Measurements from ENCODE around the gene DRD4.

Gene DRD4

GRCh38 chr11:618856-619627, 18.0 kb upstream of the DRD4 start:
- no peak for TF ChIP-seq CTCF (IDR thresholded peaks at IDR 0.05; ENCODE audit: low read depth, low read length)
- no peak overlapping the region for H3K4me3 ChIP-seq (ENCODE audit: low read depth, low read length)

GRCh38 chr11:619628-620050, 17.4 kb upstream of the DRD4 start:
- no peak for TF ChIP-seq CTCF (IDR thresholded peaks at IDR 0.05; ENCODE audit: low read depth, low read length)

GRCh38 chr11:620201-620600, 16.9 kb upstream of the DRD4 start:
- no peak for TF ChIP-seq CTCF (IDR thresholded peaks at IDR 0.05; ENCODE audit: low read depth, low read length)
- H3K4me3 ChIP-seq (ENCODE audit: low read depth, low read length): no peak overlapping the region

More at GRCh38 chr11:619628-620050, 17.4 kb upstream of the DRD4 start:
- H3K4me3 ChIP-seq (ENCODE audit: low read depth, low read length): no peak overlapping the region

GRCh38 chr11:620935-621814, 15.9 kb upstream of the DRD4 start:
- TF ChIP-seq CTCF (IDR thresholded peaks at IDR 0.05; ENCODE audit: low read depth, low read length): no peak
- H3K4me3 ChIP-seq (ENCODE audit: low read depth, low read length): no peak overlapping the region

- TF ChIP-seq CTCF (IDR thresholded peaks at IDR 0.05; ENCODE audit: low read depth, low read length): no peak
- no peak overlapping the region for H3K4me3 ChIP-seq (ENCODE audit: low read depth, low read length)
These were observed 15.2 kb upstream of the DRD4 start for GRCh38 chr11:621838-622237.

GRCh38 chr11:623349-623869, 13.7 kb upstream of the DRD4 start:
- no peak overlapping the region for H3K4me3 ChIP-seq (ENCODE audit: low read depth, low read length)
- no peak for TF ChIP-seq CTCF (IDR thresholded peaks at IDR 0.05; ENCODE audit: low read depth, low read length)
